ENCODE measurements around the gene BMPR2. TPM values are rescaled to one million over a fixed set of nuclear protein-coding genes. Genes with fewer than 3 reads are reported as not detected.
"Not testable (repeated sequence)": the region's sequence is repeated elsewhere in the genome, so short reads cannot be mapped to it uniquely, and the experiment has no call there.

The BMPR2 gene
- total RNA-seq, 1 donor from 2014 or later, result 47.9 TPM

GRCh38 chr2:202382684-202383083, 6.6 kb downstream of the BMPR2 start:
- H3K9me3 ChIP-seq, result no peaks in the 10 kb centered on the region
- H3K36me3 ChIP-seq, result no peaks in the 10 kb centered on the region
- TF ChIP-seq POLR2A (IDR thresholded peaks at IDR 0.05) (no peak), POLR2AphosphoS5 (IDR thresholded peaks at IDR 0.05; ENCODE audit: insufficient read depth in 1 of 2, low read depth in 1 of 2) (no peak), CTCF (IDR thresholded peaks at IDR 0.05) (no peak)
- peaks cover 71% of the 10 kb centered on the region for H3K4me1 ChIP-seq
- no peak overlapping the region for H3K4me3 ChIP-seq
- intact Hi-C loops (cut with DNase I), result no loop called here
- no peak overlapping the region for H3K27ac ChIP-seq
- DNase-seq (ENCODE audit: extremely low spot score in 2 of 2), result no peak
- no peaks in the 10 kb centered on the region for H3K27me3 ChIP-seq

GRCh38 chr2:202386495-202386894, 10.4 kb downstream of the BMPR2 start:
- intact Hi-C loops (cut with DNase I); H3K36me3 ChIP-seq; H3K27ac ChIP-seq; H3K9me3 ChIP-seq; DNase-seq (ENCODE audit: extremely low spot score in 2 of 2); H3K27me3 ChIP-seq; H3K4me3 ChIP-seq: not testable (repeated sequence)
- H3K4me1 ChIP-seq, result peaks cover 53% of the 10 kb centered on the region

- intact Hi-C loops (cut with DNase I), result no loop called here
- H3K4me3 ChIP-seq, result no peak overlapping the region
- H3K27me3 ChIP-seq, result no peaks in the 10 kb centered on the region
- no peak for DNase-seq (ENCODE audit: extremely low spot score in 2 of 2)
- H3K27ac ChIP-seq, result no peak overlapping the region
- no peaks in the 10 kb centered on the region for H3K36me3 ChIP-seq
- H3K9me3 ChIP-seq, result no peaks in the 10 kb centered on the region
- peaks cover 44% of the 10 kb centered on the region for H3K4me1 ChIP-seq
- TF ChIP-seq POLR2A (IDR thresholded peaks at IDR 0.05), result no peak
- no peak for TF ChIP-seq POLR2AphosphoS5 (IDR thresholded peaks at IDR 0.05; ENCODE audit: insufficient read depth in 1 of 2, low read depth in 1 of 2)
- TF ChIP-seq CTCF (IDR thresholded peaks at IDR 0.05), result no peak
Measured at GRCh38 chr2:202387608-202388342, 11.6 kb downstream of the BMPR2 start.

GRCh38 chr2:202400941-202401340, 24.8 kb downstream of the BMPR2 start:
- no peaks in the 10 kb centered on the region for H3K27me3 ChIP-seq
- H3K9me3 ChIP-seq, result no peaks in the 10 kb centered on the region
- peaks cover 2% of the 10 kb centered on the region for H3K4me1 ChIP-seq
- intact Hi-C loops (cut with DNase I), result no loop called here
- no peak for TF ChIP-seq POLR2A (IDR thresholded peaks at IDR 0.05)
- TF ChIP-seq POLR2AphosphoS5 (IDR thresholded peaks at IDR 0.05; ENCODE audit: insufficient read depth in 1 of 2, low read depth in 1 of 2), result no peak
- TF ChIP-seq CTCF (IDR thresholded peaks at IDR 0.05), result no peak
- no peak overlapping the region for H3K27ac ChIP-seq
- DNase-seq (ENCODE audit: extremely low spot score in 2 of 2), result no peak
- no peak overlapping the region for H3K4me3 ChIP-seq
- no peaks in the 10 kb centered on the region for H3K36me3 ChIP-seq

- Histone ChIP-seq H3K27me3 (no peaks in the 10 kb centered on the region), H3K4me1 (peaks cover 15% of the 10 kb centered on the region), H3K27ac (no peak overlapping the region), H3K36me3 (no peaks in the 10 kb centered on the region), H3K4me3 (no peak overlapping the region), H3K9me3 (no peaks in the 10 kb centered on the region)
- no peak for TF ChIP-seq POLR2A (IDR thresholded peaks at IDR 0.05)
- TF ChIP-seq POLR2AphosphoS5 (IDR thresholded peaks at IDR 0.05; ENCODE audit: insufficient read depth in 1 of 2, low read depth in 1 of 2), result no peak
- no peak for TF ChIP-seq CTCF (IDR thresholded peaks at IDR 0.05)
- no peak for DNase-seq (ENCODE audit: extremely low spot score in 2 of 2)
- intact Hi-C loops (cut with DNase I), result no loop called here
Measured at GRCh38 chr2:202405798-202406197, 29.7 kb downstream of the BMPR2 start.

Measured in vagina (tissue), 2 donors.